Fibroblast of lung (primary cell): ENCODE data around the gene UGT1A10.
"Not testable (repeated sequence)": the region's sequence is repeated elsewhere in the genome, so short reads cannot be mapped to it uniquely, and the experiment has no call there.

Experiments
- EZH2 ChIP-seq: IDR thresholded peaks from 2 replicates; pipeline ENCODE4 v1.5.1; 2012; ENCODE audit warnings: low read length, control low read depth, mild to moderate bottlenecking; ENCODE audit errors: missing control alignments
- TF ChIP-seq, protein P1 (sequence below), 2 donors: IDR thresholded peaks in 1 of 2; conservative IDR thresholded peaks in 1 of 2; 1 replicate in 1 of 2; 2 replicates in 1 of 2; pipeline ENCODE4 v1.5.1; 2011 to 2012; ENCODE audit warnings: low read length in 2 of 2, control low read depth in 1 of 2, inconsistent platforms in 1 of 2, low read depth in 1 of 2, mild to moderate bottlenecking in 1 of 2

DNA sequence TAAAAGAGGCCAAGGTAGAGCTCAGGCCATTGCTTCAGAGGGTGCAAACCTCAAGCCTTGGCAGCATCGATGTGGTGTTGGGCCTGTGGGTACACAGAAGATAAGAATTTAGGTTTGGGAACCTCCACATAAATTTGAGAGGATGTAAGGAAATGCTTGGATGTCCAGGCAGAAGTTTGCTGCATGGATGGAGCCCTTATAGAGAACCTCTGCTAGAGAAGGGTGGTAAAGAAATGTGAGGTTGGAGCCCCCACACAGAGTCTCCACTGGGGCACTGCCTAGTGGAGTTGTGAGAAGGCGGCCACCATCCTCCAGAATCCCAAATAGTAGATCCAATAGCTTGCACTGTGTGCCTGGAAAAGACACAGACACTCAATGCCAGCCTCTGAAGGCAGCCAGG is 114.4 kb downstream of the UGT1A10 start:
- TF ChIP-seq, protein P1, sequence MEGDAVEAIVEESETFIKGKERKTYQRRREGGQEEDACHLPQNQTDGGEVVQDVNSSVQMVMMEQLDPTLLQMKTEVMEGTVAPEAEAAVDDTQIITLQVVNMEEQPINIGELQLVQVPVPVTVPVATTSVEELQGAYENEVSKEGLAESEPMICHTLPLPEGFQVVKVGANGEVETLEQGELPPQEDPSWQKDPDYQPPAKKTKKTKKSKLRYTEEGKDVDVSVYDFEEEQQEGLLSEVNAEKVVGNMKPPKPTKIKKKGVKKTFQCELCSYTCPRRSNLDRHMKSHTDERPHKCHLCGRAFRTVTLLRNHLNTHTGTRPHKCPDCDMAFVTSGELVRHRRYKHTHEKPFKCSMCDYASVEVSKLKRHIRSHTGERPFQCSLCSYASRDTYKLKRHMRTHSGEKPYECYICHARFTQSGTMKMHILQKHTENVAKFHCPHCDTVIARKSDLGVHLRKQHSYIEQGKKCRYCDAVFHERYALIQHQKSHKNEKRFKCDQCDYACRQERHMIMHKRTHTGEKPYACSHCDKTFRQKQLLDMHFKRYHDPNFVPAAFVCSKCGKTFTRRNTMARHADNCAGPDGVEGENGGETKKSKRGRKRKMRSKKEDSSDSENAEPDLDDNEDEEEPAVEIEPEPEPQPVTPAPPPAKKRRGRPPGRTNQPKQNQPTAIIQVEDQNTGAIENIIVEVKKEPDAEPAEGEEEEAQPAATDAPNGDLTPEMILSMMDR (conservative IDR thresholded peaks at IDR 0.05 in 1 of 2, IDR thresholded peaks at IDR 0.05 in 1 of 2; ENCODE audit: low read depth in 1 of 2, low read length in 2 of 2), result not testable (repeated sequence)
- TF ChIP-seq EZH2, result not testable (repeated sequence)
